Left hindlimb (tissue), 1 donor: ENCODE data around the gene BTRC.
A peak's percentile ranks its signal among the peaks of the same experiment; 100 is the strongest.

Experiments used
- DNase-seq: peaks from one replicate; pipeline ENCODE4 v3.0.0-alpha.2; 2018

Gene BTRC

DNA sequence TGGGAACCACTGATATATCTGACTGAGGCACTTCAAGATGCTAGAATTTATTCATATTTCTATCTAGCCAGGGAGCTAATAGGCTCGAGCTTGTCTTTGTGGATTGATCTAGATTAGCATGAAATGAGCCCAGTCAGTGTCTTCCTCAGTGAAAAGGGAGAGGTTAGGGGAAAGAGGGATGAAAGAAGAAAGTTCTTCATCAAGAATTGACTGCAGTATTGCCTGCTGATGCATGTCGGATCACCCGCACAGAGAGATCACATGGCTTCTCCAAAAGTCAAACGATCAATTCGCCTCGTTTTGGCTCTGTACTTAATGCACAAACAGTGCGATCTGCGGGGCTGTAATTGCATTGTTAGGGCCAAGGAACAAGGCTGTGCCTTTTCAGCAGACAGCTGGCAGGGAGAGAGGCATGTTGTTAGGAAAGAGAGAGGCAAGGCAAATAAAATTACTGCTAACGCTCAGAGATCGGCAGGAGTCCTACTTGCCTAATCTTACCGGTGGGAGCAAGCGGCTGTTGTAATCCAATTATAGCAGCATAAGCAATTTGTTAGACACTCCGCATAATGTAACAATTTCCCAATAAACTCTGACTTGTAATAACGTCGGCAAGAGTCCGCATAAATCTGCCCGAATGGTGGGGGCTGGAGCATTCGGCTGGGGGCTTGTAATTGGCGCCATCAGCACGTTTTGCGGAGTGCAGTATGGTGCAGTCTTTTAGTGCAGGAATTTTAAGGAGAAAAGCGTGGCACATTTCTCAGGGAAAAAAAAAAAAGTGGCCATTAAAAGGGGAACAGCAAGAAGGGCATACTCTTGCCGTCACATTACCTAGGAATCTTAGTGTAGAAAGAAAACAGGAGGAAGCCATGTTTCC, 132.0 kb downstream of the BTRC start:
- DNase-seq = peak; percentile 29

DNA sequence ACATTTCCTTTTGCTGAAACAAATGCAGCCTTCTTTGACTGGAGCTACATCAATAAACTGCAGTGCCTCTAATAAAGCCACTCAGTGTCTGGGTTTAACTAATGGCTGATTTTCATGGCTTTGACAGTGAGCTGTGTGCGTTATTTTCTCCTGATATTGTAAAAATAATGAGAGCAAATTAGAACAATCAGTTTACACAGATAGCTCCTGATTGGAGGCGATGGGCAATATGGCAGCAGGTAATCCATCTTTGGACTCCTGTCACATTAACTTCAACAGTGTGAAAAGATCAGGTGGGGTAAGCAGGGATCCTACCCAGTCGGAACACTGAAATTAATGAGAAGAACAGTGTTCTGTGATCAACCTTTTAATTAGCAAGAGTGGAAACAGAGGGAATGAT, 133.4 kb downstream of the BTRC start:
- no peak for DNase-seq

DNA sequence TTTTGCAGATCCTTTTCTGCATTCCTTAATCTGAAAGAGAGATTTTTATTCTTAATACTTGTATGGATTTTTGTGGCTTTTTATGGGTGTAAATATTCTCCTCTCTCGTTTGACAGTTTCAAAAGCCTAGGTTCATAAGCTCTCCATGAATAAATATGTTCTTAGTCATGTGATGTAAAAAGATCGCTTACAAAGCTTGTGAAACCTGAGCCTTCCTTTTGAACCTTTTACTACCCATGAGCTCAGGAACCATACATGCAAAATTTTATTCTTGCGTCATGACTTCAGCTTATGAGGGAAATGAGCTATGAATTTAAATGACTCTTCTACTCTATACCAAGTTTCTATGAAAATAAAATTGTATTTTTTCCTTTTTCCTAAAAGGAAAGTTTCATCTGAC, 135.4 kb downstream of the BTRC start:
- no peak for DNase-seq

DNA sequence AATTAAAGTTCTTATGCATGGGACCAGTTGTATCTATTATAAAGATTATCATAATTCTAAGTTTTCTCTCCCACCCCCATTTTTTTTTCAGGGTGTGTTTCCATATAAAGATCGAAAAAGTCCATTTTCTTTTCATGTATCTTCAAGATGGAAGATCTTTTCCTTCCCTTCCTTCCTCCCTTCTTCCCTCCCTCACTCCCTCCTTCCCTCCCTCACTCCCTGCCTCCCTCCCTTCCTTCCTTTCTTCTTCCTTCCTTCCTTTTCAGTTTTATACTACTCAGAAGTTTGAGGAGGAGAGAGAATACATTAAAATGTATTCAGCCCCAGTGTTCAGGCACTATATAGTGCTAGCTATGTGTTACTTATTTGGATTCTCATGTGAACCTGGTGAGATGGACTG, 136.1 kb downstream of the BTRC start:
- DNase-seq = no peak

DNA sequence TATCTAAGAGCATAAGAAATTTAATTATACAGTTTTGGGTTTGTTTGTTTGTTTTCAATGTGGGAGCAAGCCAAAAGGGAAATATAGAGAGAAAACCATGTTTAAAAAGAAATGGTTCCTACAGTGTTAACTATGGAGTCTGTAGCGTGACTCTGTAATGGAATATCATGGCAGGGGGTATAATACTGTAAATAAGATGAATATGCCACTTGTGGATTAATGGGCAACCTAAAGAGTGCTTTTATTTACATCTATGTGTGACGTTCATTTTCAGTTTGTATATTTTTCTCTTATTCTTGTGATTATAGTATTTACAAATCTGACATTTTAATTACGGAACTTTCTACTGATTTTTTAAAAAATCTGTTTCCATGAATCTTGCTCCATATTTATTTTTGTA, 138.2 kb downstream of the BTRC start:
- no peak for DNase-seq

DNA sequence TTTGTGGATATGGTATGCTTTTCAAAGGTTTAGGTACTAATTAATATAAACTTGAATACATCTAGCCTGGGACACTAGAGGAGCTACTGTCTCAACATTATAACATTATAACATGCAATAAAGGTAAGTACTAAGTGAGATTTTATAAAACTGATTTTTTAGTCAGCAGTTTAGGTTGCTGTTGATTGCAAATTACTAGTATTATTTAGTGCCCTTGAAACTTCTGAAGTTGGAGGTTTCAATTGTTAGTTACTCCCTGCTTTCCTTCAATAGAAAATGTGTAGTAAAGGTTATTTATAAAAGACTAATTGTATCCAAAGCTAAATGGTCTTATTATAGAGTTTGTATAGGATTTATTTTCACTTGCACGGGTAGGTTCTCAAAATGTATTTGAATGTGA, 138.8 kb downstream of the BTRC start:
- DNase-seq = no peak

DNA sequence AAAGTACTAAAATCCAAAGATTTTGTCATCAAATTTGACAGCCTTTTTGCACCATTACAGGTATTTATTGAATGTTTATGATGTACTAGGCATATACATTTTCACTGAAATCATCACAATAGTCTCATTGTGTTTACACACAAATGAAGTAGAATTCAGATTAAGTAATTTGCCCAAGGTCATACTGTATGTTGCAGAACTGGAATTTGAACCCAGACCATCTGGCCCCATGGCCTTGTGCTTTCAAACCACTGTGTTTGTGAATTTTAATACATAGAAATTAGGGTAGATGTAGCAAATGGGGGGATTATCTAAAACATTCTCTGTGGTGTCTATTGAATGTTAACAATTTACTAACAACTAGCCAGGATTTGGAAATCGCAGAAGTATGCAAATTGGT, 139.3 kb downstream of the BTRC start:
- DNase-seq = no peak

DNA sequence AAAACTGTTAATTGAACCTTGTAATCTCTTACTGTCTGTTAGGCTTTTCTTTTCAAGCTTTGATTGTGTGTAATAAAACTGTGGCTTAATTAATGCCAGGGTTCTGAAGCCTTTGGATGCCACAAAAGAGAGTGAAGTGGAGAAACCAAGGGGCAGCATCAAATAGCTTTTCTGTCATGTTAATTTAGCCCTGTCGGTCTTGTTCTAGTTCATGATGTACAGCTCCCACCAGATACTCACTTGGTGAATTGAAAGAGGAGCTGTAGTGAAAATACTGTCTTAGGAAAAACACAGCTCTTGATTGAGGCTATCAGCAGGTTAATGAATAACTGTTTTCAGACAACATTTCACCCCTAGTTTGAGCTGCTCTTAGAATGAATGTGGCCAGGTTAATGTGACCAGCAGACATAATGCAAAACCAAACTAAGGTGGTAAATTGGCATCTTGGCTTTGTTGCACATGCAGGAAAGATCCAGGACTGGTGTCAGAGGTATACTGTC, 139.9 kb downstream of the BTRC start:
- no peak for DNase-seq

DNA sequence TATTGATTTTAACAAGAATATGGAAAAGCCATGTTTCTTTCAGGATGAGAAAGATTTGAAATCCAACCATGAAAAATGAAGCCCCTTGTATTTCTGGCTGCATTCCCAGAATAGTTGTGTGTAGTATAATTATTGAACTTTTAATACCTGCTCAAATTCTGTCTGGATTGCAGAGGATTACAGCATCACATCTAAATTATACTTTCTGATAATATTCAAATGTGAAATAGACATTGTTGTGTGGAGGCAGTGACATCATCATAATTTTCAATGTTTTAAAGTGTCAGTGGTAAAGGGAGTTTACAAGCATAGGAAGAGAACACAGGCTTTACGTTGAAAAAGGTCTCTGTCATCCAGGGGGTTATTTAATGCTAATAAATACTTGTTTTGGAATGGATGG, 140.7 kb downstream of the BTRC start:
- no peak for DNase-seq

DNA sequence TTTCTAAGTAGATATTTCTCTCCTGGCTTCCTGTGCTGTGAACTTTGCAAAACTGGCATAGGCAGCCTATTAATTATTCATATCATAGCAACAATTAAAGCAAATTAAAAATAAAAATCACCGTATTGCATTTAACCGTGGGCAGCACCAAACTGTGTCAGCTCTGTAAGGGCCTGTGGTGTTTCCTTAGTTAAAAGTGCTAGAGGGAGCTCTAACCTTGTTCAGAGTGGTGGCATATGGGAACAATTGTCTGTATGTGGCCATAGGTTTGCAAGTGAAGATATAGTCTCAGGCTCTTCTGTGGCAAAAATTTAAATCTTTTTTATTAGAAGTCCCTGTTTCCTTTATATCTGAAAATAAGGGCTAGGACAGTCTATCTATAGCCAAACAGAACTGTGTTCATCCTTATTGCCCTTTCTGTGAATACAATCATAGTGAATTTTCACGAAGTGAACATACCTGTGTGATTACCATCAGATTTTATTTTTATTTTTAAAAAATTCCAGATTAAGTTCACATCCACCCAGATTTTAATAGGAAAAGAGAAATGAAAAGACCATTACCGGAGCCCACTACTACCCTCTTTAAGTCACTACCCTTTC, 141.5 kb downstream of the BTRC start:
- DNase-seq = no peak

DNA sequence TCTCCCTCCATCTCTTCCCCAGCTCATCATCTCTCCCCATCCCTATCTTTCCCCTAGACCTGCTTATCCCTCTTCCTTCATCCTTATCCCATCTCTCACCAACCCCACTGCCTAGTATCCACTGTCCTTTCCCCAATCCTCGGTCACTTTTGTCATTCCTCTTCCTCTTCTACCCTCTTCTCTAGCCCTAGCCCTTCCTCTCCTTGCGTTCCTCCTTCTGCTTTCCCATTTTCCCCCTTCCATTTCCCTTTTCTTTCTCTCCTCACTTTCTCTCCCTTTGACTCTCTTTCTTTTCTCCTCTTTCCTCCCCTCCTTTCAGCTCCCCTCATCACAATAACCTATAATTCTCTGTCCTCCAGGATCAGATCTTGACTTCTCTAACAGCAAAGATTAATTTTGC, 150.5 kb downstream of the BTRC start:
- no peak for DNase-seq

DNA sequence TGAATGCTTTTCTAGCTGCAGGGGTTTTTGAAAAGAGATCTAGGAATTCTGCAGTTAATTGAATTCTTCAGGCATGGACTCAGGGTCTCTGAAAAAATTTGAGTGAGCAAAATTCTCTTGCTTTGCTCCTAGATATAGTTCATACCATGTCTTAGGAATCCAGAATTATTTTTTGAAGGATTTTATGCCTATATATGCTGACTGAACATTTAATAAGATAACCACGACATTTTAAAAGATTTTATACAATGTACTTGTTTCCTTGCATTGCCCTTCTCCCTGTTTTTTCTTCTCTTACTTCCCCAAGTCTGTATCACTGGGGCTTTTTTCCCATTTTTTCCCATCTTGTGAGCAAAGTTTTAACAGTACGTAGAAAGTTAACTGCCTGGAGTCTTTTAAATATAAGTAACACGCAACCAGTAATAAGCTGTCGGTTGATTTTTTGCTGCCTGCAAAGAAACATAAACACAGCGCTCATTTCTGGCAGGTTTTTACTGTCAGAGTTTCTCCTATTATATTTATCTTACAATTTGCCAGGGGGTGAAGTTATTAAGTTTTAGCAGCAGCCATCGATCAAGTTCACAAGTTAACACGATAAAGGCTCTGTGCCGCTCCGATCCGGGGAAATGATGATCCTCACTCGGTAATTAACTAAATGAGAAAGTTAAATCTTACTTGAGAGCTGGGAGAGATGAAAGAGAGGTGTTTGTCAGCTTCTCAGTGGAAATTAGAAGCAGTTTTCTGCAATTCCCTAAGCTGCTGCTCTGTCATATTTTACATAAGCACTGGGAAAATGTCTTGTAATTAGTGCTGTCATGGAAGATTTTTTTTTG, 153.1 kb downstream of the BTRC start:
- no peak for DNase-seq

DNA sequence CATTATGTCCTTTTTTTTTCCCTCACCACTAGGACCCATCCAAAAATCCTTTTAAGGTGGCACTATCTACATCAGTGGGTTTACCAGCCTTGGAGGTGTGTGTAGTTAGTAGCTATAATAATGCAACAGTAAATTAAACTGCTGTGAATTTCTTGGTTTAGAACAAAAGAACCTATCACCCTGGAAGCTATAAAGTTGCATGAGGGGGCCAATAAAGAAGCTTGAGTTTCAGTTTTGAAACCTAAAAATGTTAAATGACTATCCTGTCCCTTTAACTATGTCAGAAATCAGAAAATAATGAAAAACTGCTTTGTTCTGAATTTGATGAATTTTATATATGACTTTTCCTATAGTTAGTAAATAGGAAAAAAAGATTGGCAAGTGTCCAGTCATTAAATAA, 153.9 kb downstream of the BTRC start:
- no peak for DNase-seq

DNA sequence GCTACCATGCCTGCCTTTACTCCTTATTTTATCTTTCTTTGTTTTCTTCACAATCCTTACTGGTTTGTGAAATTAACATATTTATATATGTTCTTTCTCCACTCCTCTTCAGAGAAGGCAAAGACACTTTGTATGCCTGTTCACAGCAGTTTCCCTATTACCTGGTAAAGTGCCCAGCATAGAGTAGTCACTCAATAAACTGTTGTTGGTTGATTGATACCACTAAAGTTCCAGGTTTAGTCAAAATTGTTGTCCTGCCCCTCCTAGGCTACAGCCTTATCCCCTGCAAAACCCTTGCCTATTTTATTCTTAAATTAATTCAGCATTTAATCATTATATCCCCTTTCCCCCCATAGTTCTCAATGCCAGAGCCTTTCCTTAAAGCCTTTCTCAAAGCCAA, 158.0 kb downstream of the BTRC start:
- no peak for DNase-seq

DNA sequence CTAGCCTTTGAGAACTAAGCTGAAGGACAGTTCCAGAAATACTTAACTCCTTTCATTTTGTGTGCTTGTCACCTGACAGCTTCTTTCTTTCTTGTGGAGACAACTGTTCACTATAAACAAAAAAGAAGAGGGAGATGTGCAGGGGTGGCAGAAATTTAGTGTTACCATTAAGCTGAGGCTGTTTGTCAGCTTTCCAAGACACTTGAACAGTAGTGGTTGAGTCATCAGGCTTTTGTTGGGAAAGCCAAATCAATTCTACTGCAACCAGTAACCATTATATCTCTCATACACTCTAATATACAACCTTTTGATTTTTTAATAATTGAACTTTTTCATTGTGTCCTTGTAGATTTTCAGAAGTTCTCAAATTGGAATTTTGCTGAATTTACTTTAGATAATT, 158.8 kb downstream of the BTRC start:
- no peak for DNase-seq

DNA sequence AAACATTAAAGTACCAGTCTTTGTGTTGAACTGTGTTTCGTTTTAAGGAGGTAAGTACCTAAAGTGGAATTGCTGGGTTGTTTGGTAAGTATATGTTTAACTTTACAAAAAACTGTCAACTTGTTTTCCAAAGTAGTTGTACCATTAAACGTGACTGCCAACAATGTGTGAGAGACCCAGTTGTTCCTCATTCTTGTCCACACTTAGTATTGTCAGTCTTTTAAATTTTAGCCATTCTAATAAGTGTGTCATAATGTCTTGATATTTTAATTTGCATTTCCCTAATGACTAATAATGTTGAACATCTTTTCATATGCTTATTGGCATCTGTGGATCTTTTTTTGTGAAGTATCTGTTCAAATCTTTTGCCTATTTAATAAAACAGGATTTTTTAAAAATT, 159.8 kb downstream of the BTRC start:
- DNase-seq = no peak

DNA sequence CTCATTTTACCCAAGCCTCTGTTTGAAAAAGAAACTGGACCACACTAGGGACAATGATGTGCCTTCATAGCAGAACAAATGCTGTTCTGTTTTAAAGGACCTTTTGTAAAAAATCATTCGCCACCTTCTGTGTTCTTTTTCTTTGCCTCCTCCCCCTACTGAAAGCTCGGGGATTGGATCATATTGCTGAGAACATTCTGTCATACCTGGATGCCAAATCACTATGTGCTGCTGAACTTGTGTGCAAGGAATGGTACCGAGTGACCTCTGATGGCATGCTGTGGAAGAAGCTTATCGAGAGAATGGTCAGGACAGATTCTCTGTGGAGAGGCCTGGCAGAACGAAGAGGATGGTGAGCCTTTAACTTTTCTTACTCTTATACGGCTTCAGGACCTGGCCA, 171.9 kb downstream of the BTRC start:
- DNase-seq = no peak

DNA sequence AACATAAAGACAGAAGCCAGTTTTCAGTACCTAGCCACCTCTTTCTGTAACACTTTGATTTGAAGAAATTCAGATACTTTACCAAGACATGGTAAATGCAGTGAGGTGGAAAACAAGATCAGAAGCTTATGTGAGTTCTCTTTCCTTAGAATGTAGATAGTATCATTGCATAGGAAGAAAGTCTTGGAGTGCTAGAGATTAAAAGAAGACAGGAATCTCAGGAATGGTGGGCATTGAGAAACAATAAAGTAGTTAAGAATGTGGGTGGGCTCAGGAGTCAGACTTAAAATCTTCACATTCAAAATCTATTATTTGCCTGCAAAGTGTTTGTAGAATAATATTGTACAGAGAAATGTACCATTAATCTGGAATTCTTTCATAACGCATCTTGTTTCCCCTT, 175.2 kb downstream of the BTRC start:
- no peak for DNase-seq

DNA sequence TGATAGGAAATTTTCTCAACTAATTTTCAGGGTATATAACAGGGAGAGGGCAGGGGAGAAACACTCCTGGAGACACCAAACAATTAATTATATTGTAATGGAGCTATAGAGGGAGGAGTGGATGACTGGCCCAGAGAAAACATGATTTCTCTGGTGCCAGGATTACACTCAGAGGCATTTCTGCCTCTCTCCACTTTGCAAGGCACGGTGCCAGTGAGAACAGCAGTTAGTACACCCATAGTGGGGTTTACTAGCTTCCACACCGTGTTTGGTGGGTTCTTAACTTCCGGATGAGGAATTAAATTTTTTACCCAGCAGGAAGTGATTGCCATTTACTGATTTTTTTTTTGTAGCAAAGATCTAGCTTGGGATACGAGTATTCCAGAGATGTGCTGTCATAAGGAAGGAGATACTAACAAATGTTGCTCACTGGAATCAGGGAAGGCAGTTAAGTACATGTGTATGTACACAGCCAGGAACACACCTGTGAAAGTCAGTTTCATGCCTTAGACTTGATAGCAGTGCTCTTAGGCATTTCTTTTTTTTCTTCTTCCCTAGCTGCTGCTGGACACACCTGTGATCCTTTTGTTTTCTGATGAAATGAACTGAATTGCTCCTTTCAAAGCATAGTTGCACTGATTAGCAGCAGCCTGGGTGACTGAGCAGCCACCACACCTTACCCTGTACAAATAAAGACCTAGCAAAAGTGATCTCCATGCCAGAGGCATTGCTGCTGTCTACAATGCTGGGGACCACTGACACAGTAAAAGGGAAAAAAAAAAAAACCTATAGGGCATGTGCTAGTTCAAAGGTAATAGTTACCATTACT, 176.0 kb downstream of the BTRC start:
- no peak for DNase-seq

DNA sequence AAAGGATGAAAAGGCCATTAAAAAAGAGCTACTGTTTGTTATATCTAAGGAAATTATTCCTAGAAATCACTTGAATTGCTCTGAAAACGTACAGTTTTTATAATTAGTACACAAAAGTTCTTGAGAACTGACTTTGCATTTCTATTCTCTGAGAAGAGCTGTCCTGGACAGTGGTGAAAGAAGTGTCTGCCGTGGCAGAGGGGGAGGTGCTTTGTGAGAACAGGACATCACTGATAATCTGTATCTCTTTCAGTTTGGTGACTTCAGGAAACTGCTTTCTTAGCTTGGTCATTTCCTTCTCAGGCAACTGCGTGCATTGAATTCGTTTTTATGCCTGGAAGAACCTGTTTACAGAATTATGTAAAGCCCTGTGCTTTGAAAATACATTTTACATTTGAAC, 182.0 kb downstream of the BTRC start:
- no peak for DNase-seq

DNA sequence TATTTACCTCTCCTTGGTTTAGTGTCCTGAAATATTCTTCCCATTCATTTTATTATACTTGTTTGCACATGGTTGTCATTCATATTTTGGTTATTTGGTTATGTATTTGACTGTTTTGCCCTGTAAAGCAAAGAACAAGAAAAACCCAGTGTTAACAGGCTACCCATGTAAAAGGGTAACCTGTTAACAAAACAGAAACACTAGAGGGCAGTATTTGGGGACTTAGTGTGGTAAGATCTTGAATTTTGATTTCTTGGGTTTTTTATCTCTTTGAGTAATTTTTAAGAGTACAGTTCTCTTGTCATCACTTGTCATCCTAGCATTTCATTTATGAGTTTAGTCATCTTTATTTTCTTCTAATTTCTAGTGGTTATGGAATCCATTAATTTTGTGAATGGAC, 182.8 kb downstream of the BTRC start:
- no peak for DNase-seq

DNA sequence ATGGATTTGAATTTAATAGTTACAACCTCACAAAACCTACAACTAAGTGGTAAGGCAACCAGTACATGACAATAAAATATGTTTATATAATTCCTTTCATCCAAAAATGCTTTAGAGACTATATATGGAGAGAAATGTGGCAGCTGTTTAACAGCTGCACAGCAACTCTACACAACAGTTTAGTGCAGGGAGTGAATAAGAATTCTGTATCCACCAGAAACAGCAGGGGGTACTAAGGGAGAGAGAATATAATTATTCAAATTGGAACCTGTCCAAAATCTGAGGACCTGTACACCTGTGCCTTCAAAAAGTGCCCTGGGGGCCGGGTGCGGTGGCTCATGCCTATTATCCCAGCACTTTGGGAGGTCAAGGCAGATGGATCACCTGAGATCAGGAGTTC, 184.5 kb downstream of the BTRC start:
- no peak for DNase-seq

DNA sequence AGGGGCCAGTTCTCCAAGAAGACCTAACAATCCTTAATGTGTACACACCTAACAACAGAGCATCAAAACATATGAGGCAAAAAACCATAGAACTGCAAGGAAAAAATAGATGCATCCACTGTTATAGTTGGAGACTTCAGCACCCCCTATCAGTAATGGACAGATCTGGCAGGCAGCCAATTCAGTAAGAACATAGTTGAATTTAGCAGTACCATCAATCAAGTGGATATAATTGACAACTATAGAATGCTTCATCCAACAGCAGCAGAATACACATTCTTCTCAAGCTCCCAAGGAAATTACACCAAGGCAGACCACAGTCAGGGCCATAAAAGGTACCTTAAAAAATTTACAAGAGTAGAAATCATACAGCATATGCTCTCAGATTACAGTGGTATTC, 191.9 kb downstream of the BTRC start:
- no peak for DNase-seq
